ENCODE data around the gene SCGB2B2. TPM values are rescaled to one million over a fixed set of nuclear protein-coding genes. Genes with fewer than 3 reads are reported as not detected.

SCGB2B2 gene
- total and polyA plus RNA-seq, 2 of the 4 experiments (the other 2 are of a cell fraction), result not detected

GRCh38 chr19:34688592-34688991 is 11.6 kb upstream of the SCGB2B2 start:
- H2AK5ac ChIP-seq (ENCODE audit: low read depth, low read length), result no peak overlapping the region
- WGBS, 2 experiments (ENCODE audit: extremely low coverage in 2 of 2, insufficient read length in 1 of 2), result 100% methylated on average over 1 of the region's 1 CpG; no CpG with 5 or more reads in 1 of the 2 experiments
- POLR2A ChIA-PET (ENCODE audit: unreplicated experiment), result no interaction called here
- H2AFZ ChIP-seq (replicated peaks; ENCODE audit: low read length, poor library complexity), result no peak overlapping the region
- no peak overlapping the region for H4K5ac ChIP-seq (ENCODE audit: low read depth, low read length)
- no peak overlapping the region for H4K8ac ChIP-seq (ENCODE audit: low read depth in 2 of 2, low read length in 2 of 2)
- H3K27ac ChIP-seq (ENCODE audit: insufficient read depth, low read length), result no peak overlapping the region
- no peak for DNase-seq
- H3K9me1 ChIP-seq (ENCODE audit: insufficient read depth, low read length), result no peaks in the 10 kb centered on the region
- no peak overlapping the region for H2BK5ac ChIP-seq (ENCODE audit: low read depth, low read length, poor library complexity, severe bottlenecking)
- H3K4me3 ChIP-seq (ENCODE audit: insufficient read depth, low read depth, low read length), result no peak overlapping the region
- no peak overlapping the region for H3K4me2 ChIP-seq (ENCODE audit: low read depth, low read length)
- CTCF ChIA-PET, result no interaction called here
- intact Hi-C loops (cut with micrococcal nuclease) (no loop called here), in situ Hi-C loops (cut with MboI; ENCODE audit: low sequenced_read_pairs) (no loop called here), dilution Hi-C loops (cut with HindIII; ENCODE audit: low sequenced_read_pairs, unreplicated experiment) (no loop called here)
- H3K9ac ChIP-seq (ENCODE audit: low read depth, low read length), result no peak overlapping the region
- H3K79me1 ChIP-seq (ENCODE audit: low read depth in 1 of 2, low read length in 2 of 2), result no peaks in the 10 kb centered on the region
- no peak overlapping the region for H3K23ac ChIP-seq (ENCODE audit: low read depth, low read length)
- peaks cover 5% of the 10 kb centered on the region; the same call in 1 of the 2 replicates for H3K36me3 ChIP-seq (ENCODE audit: control insufficient read depth, insufficient read depth, low read length)
- H3K4me1 ChIP-seq (ENCODE audit: control insufficient read depth, insufficient read depth, low read length), result no peaks in the 10 kb centered on the region
- no peak overlapping the region for H2BK15ac ChIP-seq (ENCODE audit: low read depth, low read length)
- H4K91ac ChIP-seq (ENCODE audit: insufficient read depth, low read depth, low read length), result no peak overlapping the region
- no peak overlapping the region for H3K56ac ChIP-seq (ENCODE audit: extremely low read depth, insufficient read depth, low read length)
- H3K9me3 ChIP-seq (ENCODE audit: control insufficient read depth, insufficient read depth, low read length), result peaks cover 15% of the 10 kb centered on the region
- ATAC-seq (ENCODE audit: low read depth), result no peak
- no peak overlapping the region for H2AK9ac ChIP-seq (replicated peaks; ENCODE audit: low read depth, low read length, poor library complexity)
- TF ChIP-seq, protein P1, sequence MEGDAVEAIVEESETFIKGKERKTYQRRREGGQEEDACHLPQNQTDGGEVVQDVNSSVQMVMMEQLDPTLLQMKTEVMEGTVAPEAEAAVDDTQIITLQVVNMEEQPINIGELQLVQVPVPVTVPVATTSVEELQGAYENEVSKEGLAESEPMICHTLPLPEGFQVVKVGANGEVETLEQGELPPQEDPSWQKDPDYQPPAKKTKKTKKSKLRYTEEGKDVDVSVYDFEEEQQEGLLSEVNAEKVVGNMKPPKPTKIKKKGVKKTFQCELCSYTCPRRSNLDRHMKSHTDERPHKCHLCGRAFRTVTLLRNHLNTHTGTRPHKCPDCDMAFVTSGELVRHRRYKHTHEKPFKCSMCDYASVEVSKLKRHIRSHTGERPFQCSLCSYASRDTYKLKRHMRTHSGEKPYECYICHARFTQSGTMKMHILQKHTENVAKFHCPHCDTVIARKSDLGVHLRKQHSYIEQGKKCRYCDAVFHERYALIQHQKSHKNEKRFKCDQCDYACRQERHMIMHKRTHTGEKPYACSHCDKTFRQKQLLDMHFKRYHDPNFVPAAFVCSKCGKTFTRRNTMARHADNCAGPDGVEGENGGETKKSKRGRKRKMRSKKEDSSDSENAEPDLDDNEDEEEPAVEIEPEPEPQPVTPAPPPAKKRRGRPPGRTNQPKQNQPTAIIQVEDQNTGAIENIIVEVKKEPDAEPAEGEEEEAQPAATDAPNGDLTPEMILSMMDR (conservative IDR thresholded peaks at IDR 0.05; ENCODE audit: low read depth, low read length), result no peak
- TF ChIP-seq NFE2L2 (IDR thresholded peaks at IDR 0.05; ENCODE audit: low read depth, low read length) (no peak), MAZ (IDR thresholded peaks at IDR 0.05; ENCODE audit: borderline replicate concordance, low read depth, low read length) (no peak), BHLHE40 (IDR thresholded peaks at IDR 0.05; ENCODE audit: low read depth, low read length) (no peak), ELK1 (IDR thresholded peaks at IDR 0.05; ENCODE audit: borderline replicate concordance, low read depth, low read length) (no peak), CHD1 (IDR thresholded peaks at IDR 0.05; ENCODE audit: low read depth, low read length) (no peak), RAD21 (IDR thresholded peaks at IDR 0.05; ENCODE audit: low read length) (no peak), CEBPB (IDR thresholded peaks at IDR 0.05; ENCODE audit: low read depth, low read length) (no peak), RFX5 (IDR thresholded peaks at IDR 0.05; ENCODE audit: low read depth, low read length) (no peak), POLR2A (IDR thresholded peaks at IDR 0.05; ENCODE audit: low read depth, low read length) (no peak), USF2 (IDR thresholded peaks at IDR 0.05; ENCODE audit: low read depth, low read length) (no peak), RCOR1 (IDR thresholded peaks at IDR 0.05; ENCODE audit: insufficient replicate concordance, low read length) (no peak), MXI1 (IDR thresholded peaks at IDR 0.05; ENCODE audit: borderline replicate concordance, low read depth, low read length) (no peak), FOS (IDR thresholded peaks at IDR 0.05; ENCODE audit: low read depth, low read length) (no peak), SMC3 (IDR thresholded peaks at IDR 0.05; ENCODE audit: low read depth, low read length) (no peak), MAFK (IDR thresholded peaks at IDR 0.05; ENCODE audit: low read depth, low read length) (no peak)
- H4K20me1 ChIP-seq (ENCODE audit: insufficient read depth, low read length), result no peaks in the 10 kb centered on the region
- no peak overlapping the region for H2BK120ac ChIP-seq (ENCODE audit: low read depth, low read length)
- H3K27me3 ChIP-seq (ENCODE audit: control insufficient read depth, insufficient read depth, low read length), result no peaks in the 10 kb centered on the region
- no TSS peak for BruUV-seq (replicated peaks)
- H2BK20ac ChIP-seq (ENCODE audit: low read depth, low read length), result no peak overlapping the region
- H3K18ac ChIP-seq (ENCODE audit: low read depth, low read length), result no peak overlapping the region
- H3K14ac ChIP-seq (replicated peaks; ENCODE audit: low read depth, low read length), result no peak overlapping the region
- H3K4ac ChIP-seq (ENCODE audit: low read depth, low read length), result no peak overlapping the region

Data from IMR-90 (cell line).